Ishikawa (cell line): ENCODE data around the gene COL25A1.

Experiments used
- CEBPB ChIP-seq: IDR thresholded peaks from 2 replicates; pipeline ENCODE4 v1.6.1; 2012
- CREB1 ChIP-seq: IDR thresholded peaks from 2 replicates; pipeline ENCODE4 v1.6.1; 2012; ENCODE audit warnings: low read depth
- EGR1 ChIP-seq: IDR thresholded peaks from 2 replicates; pipeline ENCODE4 v1.6.1; 2012
- EP300 ChIP-seq: IDR thresholded peaks from 2 replicates; pipeline ENCODE4 v1.6.1; 2012; ENCODE audit warnings: borderline replicate concordance
- MAX ChIP-seq: IDR thresholded peaks from 2 replicates; pipeline ENCODE4 v1.6.1; 2012
- NFIC ChIP-seq: IDR thresholded peaks from 2 replicates; pipeline ENCODE4 v1.6.1; 2012
- RAD21 ChIP-seq: IDR thresholded peaks from 2 replicates; pipeline ENCODE4 v1.6.1; 2012; ENCODE audit warnings: low read depth
- REST ChIP-seq: IDR thresholded peaks from 2 replicates; pipeline ENCODE4 v1.6.1; 2012; ENCODE audit warnings: low read depth, mild to moderate bottlenecking
- TAF1 ChIP-seq: IDR thresholded peaks from 2 replicates; pipeline ENCODE4 v1.6.1; 2012; ENCODE audit warnings: low read depth, mild to moderate bottlenecking
- TCF12 ChIP-seq: IDR thresholded peaks from 2 replicates; pipeline ENCODE4 v1.6.1; 2012; ENCODE audit warnings: low read depth
- TEAD4 ChIP-seq: IDR thresholded peaks from 2 replicates; pipeline ENCODE4 v1.6.1; 2012
- USF1 ChIP-seq: IDR thresholded peaks from 2 replicates; pipeline ENCODE4 v1.6.1; 2012
- YY1 ChIP-seq: IDR thresholded peaks from 2 replicates; pipeline ENCODE4 v1.6.1; 2012; ENCODE audit warnings: low read depth

- TF ChIP-seq TAF1: no peak
- TF ChIP-seq EGR1: no peak
- TF ChIP-seq RAD21: no peak
- TF ChIP-seq MAX: no peak
- TF ChIP-seq TEAD4: no peak
- no peak for TF ChIP-seq CREB1
- TF ChIP-seq REST: no peak
- no peak for TF ChIP-seq USF1
- no peak for TF ChIP-seq EP300
- no peak for TF ChIP-seq CEBPB
- no peak for TF ChIP-seq YY1
- no peak for TF ChIP-seq NFIC
- TF ChIP-seq TCF12: no peak
These were observed 514.7 kb downstream of the COL25A1 start for GRCh38 chr4:108787724-108788123.
